ENCODE data around the gene WNT3.
"Not testable (repeated sequence)": the region's sequence is repeated elsewhere in the genome, so short reads cannot be mapped to it uniquely, and the experiment has no call there.

The WNT3 gene

DNA sequence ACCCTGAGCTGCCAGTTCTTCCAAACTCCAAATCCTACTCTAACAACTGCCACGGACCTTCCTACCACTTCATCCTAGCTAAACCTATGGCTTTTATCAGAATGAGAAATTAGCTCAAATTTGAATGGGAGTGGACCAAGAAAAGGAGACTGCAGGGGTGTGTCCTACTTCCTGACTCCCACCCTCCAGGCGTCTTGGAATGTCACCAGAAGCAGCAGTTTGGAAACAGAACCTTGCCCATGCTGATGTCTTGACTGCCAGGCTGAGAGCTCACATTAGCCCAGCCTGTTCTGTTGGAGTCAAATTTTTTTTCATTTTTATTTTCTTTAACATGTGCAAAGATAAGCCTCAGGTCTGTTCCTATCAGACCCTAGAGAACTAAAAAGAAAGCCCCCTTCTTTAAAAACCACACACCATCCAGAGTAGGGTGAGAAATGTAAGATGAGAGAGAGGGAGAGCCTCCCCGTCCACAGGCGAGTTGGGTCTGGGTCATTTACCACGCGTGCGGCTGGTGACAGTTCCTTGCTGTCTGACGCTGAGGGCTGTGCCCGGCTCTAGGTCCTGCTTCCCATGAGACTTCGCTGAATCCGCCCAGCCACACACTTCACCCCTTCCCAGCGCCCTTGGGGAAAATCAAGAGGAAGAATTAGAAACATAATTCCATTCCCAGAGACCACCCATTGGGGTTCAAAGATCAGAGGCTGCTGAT, 54.3 kb downstream of the WNT3 start:
- no peak for DNase-seq

DNA sequence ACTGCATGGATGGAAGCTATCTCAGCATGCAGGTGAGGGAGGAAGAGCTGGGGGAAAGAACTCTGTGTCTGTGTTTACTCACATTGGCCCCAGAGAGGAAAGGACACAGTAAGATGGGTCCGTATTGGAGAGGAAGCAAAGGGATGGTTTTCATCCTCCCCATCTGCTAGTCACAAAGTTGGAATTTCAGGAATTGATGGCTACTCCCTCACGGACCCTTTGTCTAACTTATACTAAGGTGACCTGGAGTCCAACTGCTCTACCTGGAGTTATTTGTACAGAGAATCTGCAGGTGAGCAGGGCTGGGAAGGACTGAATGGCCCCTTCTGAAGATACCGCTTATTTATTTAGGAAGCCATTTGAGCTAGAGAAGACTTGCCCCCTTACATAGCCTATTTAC, 55.1 kb downstream of the WNT3 start:
- DNase-seq, result no peak

DNA sequence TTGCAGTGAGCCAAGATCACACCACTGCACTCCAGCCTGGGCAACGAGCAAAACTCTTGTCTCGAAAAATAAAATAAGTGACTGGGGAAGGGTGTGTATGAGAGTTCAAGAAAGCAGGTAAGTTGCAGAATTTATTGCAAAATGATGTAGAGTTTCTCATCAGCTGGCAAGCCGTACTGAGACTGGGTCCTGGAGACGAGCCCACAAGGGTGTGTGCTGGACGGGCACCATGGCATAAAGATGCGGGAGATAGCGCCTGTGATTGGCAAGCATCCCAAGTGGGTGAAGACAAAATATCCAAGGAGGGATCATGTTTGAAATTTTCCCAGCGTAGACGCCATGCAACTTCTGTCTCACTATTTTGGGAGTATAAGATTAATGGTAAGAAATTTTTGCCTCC, 59.4 kb downstream of the WNT3 start:
- no peak for DNase-seq

DNA sequence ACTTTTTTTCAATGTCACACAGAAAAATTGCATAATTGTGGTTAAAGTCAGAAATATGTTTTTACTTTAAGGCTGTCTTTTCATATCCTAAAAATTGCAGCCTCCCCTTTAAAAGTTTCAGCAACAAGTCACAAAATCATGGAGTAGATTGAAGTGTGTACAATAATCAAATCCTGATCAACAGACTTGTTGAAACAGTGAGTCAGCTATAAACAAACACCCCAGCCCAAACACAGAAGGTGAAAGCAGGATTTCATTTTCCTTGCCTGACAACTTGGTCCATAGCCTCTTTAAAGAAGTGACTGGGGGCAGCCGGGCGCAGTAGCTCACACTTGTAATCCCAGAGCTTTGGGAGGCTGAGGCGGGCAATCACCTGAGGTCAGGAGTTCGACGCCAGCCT, 59.9 kb downstream of the WNT3 start:
- no peak for DNase-seq

DNA sequence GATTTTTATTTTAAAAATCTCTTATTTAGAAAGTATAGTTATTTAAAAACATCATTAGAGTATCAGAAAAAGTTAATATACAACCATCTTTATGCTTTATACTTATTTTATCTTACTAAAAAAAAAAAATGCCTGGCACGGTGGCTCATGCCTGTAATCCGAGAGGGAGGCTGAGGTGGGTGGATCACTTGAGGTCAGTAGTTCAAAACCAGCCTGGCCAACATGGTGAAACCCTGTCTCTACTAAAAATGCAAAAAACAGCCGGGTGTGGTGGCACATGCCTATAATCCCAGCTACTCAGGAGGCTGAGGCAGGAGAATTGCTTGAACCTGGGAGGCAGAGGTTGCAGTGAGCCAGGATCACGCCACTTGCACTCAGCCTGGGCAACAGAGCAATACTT, 60.9 kb downstream of the WNT3 start:
- DNase-seq, result not testable (repeated sequence)

DNA sequence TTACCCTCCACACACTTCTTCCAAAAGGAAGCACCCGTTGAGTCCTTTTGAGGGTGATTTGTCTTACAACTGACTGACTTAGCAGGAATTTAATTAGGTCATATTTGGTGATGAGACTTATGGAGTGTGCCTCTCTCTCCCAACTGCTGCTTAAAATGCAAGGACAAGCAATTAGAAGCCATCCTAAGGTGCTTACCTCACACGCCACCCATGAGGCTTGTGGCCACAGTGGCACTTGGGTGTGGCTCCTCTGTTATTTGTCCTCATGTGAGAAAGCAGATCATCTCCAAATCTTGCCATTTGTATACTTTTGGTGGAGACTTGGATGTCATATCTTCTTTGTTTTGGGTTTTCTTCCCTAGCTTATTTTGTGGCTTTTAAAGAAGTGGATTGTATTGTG, 61.6 kb downstream of the WNT3 start:
- DNase-seq, result no peak

DNA sequence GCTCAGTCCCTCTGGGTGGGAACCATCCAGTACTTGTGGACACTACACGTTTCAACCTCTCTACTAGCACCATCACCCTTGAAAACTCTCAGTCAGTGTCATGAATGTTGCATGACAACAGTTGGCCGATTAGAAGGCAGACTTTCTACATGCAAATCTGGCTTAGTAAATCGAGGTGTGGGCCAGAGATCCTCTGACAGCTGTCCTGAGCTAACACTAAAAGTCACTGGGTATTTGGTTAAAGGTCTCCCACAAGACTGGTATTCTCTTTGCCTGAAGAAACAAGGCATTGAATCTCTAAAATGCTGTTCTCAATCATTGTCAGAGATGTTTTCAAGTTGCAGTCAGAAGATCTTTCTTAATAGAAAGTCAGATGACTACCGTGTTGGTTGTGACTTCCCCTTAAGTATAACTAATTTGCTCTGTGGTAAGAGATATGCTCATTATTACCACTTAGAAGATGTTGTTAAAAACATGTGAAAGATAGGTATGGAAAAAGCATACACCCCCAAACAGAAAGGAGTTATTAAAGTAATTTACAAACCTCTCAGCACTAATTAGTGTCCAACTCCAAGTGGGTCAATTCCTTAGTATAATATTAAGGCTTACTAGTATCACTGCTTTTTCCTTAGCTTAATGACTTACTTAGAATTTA, 62.3 kb downstream of the WNT3 start:
- no peak for DNase-seq

DNA sequence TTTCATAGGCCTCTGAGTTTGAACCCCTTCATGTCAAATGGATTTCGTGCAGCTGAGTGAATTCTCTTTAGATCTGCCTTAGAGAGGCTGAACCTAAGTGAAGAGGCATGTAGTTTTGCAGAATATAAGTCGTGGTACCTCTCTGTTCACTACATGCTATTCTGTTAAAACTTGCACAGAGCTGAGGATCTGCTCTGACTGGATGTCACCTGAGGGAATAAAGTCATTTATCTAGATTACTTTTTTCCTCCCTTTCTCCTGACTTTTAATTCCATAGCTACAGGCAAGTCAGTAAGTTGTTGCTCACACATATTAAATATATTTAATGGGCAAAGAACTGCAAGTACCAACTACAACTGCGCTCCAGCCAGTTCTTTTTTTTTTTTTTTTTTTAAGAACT, 64.7 kb downstream of the WNT3 start:
- DNase-seq, result no peak

DNA sequence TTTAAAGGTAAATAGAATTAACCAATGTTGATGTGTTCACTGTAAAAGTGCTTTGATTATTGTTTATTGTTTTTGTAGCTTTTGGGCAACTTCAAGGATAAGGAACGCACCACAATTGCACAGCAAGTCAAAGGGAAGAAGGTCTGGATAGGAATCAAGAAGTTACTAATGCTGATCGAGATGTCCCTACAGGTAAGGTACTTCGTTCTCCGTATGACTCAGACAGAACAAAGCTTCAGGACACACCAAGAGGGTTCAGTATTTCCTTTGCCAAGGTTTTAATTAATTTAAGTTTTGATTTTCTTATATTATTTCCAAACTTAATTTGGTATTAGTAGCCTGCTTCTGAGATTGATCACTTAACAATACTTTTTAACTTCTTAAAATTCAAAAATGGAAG, 67.1 kb downstream of the WNT3 start:
- DNase-seq, result no peak

DNA sequence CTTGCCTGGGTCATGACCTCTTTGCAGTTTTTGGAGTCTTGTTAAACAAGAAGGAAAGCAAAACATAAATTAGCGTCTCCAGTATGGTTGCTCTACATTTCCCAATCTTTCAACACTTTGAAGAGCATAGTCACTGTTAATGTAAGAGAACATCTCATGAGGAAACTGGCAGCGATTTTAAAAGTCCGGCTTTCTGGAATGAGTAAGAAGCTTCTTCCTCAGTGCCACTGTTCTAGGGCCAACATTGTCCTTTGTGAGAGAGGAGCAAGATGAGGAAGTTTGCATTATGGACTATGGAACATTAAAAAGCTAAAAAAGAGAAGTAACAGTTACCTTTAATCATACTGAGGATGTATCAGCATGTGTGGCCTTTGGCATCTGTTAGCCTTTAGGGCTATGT, 73.1 kb downstream of the WNT3 start:
- no peak for DNase-seq

DNA sequence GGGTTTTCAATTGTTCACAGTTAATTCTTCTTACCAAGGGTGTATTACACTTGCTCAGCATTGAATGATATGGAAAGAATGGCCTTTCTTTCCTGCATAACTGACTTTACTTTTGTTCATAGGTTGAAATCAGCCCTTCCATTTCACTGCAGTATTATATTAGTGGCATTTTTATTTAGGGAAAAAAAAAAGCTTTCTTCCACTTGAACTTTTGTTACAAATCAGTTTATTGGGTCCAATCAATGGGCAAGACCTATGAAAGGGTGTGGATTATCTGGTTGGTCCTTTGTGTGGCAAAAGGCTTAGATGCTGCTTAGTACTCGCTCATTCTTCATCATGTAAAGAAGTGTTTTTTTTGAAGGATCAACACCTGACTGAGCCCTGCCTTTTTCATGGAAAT, 74.1 kb downstream of the WNT3 start:
- DNase-seq, result no peak

DNA sequence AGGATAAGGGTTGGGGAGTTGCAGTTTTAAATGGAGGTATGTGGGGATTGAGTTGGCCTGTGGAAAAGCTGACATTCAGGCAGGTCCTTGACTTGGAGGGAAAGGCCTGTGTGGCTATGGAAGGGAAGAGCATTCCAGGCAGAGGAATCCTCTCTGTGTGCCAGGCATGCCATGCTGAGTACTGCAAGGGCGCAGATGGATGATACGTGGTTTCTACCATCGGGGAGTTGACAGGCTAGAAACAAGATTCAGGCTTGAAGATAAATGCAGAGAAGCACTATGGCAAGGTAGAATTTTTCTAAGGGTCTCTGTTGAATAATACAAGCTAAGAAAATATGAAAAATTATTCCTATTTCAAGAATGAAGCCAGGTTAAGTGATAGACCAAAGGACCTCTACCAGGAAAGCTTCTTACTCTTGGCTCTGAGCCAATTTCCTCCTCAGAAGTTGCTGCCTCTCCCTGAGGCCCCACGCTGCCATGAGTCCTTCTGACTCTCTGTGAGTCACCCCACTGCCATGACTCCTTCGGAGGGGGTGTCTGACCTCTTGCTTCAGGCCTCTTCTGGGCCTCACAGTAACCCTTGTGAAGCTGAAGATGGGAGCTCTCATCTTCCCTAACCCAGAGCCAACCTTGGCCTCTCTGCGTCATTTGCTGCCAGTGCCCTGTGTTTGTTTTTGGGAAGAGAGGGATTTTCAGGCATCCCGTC, 75.8 kb downstream of the WNT3 start:
- DNase-seq, result no peak

DNA sequence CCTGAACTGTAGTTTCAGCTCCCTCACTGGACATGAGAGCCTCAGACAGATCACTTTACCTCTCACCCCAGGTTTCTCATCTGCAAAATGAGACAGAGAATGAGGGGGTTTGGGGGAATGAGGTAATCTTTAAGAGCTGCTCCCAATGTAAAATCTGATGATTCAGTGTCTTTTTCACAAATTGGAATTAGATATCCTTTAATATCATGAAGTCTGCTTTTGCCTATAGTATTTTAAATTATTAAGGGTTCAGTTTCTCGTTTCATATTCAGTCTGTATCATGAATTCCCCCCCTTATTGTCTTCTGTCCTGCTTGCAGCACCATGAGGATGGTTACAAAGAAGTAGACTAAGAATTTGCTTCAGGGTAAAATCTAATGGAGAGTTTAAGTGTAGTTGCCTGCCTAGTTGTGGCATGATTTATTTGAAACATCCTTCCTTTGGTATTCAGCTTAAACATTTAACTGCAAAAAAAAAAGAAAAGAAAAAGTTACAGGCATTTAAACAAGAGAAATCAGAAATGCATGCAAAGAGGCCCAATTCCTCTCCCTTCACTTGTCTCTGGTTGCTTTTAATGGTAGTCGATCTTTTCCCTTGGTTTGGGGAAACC, 77.3 kb downstream of the WNT3 start:
- DNase-seq, result no peak

DNA sequence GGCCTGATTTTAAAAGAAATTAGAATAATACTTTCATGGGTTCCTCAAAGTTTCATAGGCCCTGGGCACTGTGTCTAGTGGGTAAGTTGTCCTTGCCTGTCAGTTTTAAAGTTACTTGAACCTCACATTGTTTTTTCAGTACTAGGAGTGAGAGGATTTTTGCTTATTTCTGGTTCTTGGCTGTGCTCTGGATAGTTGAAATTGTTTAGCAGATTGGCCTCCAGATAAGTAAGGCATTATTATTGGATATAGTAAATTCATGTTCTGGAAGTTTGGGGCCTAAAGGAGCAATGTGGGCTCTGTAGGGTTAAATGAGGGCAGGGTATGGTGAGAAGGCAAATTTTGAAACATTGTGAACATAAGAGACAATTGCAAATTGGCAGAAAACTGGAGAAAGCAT, 78.5 kb downstream of the WNT3 start:
- no peak for DNase-seq

DNA sequence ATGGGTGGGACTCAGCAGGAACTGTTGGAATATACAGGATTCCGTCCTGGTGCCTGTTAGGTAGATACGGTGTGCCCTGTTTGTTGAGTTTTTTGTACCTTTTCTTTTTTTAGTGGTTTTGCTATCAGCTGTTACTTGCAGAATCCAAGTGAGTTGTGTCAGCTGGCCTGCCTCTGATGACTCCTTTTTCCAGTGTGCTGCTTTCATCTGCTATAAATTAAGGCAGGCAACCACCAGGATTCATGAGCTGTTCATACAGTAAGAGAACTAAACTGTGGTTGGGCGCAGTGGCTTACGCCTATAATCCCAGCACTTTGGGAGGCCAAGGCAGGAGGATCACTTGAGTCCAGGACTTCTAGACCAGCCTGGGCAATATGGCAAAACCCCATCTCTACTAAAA, 79.9 kb downstream of the WNT3 start:
- no peak for DNase-seq

DNA sequence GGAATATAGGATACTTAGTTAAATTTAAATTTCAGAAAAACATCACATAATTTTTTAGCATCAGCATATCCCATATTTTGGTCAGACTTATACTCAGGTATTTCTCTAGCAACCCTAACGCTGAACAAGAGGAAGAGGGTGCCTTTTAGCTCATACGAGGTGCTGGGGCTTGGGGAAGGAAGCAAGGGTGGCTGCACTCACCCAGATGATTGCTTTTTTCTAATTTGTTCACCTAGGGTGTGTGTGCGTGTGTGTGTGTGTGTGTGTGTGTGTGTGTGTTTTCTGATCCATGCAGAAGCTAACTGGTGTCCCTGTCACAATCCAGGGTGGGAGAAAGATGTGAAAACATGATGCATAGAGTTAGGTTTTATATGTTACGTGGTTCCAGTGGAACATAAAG, 81.2 kb downstream of the WNT3 start:
- no peak for DNase-seq

DNA sequence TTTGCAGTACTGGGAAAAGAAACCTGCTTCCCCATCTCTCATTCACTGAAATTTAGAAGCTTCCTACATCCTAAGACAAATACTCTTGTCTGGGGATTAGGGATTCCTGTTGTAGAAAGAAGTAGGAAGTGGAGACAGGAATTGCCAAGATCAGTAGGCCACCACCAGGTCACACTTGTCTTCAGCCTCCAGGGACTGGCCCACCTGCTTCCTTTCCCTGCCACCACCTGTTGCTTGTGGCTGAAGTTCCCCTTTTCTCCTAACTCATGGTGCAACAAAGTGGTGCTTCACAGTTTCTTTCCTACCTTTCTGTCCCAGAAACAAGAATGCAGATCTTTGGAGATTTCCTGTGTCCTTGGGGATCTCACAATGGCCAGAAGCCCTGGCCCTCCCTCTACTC, 82.4 kb downstream of the WNT3 start:
- no peak for DNase-seq

DNA sequence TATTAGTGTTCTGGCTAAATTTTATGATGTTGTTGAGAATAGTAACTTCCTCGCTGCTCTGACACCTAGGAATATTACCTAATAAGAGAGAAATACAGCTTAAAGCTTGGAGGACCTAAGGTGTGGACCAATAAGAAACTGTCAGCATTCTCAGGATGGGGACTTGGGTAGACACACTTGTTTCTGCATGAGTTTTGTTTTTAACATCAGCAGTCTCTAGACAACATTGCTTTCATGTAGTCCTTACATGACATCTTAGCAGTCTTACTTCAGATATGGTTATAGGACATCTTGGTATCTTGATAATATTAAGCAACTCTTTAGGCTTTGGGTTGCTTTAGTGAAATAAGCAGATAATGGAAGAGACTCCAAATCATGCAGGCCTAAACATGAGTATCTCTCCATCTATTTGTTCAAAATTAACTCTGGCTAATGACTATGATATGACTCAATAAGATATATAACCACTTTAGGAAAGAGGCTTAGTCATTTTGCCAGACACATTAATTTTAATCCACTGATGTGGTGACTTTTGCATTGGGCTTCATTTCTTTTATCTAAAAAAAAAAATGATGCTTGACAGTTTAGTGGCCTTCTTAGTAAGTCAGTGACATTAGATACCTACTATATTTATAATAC, 84.5 kb downstream of the WNT3 start:
- no peak for DNase-seq

DNA sequence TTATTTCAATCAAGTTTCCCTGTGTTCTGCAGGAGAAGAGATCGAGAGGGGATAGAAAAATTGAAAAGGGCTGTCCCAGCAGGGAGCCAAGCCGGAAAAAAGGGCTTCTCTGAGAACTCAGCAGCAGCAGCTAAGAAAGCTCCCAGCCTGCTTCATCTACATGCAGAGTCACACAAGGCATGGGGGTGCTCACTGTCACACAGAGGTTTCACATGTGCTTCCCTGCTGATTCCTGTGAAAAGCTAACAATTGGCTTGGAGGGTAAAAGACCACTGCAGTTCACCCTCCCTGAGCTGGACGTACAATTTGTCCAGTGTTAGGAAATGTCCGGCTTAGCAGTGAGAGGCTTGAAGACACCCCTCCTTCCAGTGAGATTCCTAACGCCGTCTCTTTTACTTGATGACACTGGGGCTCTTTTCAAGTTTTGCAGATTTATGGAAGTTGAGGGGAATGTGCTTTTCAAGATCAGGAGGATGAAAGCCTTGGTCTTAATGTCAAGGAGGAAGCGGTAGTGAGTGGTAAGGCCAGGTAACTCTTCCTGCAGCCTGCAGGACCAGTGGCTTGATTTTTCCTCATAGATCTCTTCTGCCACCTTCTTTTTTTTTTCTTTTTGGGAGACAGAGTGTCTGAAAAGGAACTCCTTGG, 85.6 kb downstream of the WNT3 start:
- no peak for DNase-seq

DNA sequence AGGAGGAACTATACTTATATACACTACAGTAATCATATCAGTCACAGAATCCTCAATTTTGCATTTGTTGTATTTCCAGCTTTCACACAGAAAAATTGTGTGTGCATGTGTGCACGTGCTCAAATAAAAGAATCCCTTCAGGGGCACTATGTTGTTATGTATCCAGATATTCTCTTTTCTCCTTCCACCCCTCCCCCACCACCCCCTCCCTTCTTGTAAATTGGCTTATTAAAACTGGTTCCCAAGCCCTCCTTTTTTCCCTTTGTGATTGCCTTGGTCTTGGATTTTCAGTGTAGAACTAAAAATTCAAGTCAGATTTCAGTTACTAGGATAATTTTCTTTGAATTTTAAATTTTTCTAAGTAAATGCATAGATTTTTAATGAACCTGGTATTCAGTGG, 86.3 kb downstream of the WNT3 start:
- DNase-seq, result no peak

DNA sequence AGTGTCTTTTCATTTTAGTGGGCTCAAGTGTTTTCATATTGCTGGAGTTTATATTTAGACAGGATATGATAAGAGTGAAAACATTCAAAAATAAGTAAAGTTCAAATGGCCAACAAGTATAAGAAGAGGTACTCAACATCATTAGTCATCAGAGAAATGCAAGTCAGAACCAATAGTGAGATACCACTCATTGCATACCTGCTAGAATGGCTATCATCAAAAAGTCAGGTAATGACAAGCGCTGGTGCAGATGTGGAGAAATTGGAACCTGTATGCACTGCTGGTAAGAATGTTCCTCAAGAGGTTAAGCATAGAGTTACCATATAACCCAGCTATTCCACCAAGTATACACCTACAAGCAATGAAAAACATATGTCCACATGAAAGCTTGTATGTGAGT, 87.8 kb downstream of the WNT3 start:
- no peak for DNase-seq

DNA sequence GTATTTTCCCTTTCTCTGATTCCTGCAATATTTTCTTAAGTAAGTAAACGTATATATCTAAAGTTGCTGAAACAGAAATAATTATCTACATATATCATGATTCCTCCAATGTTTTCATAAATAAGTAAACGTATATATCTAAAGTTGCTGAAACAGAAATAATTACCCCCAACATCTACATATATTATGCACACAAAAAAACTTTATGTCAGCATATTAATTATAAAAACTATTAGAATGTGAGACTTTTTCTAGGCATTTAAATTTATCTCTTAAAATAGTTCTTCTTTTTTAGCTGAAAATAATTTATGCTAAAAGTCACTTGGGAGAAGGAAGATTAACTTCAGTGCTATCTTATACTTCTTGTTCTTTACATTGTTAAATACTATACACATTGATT, 88.5 kb downstream of the WNT3 start:
- no peak for DNase-seq
